Astrocyte (in vitro differentiated cells and primary cell): ENCODE results near the gene RALBP1. TPM values are rescaled to one million over a fixed set of nuclear protein-coding genes. Genes with fewer than 3 reads are reported as not detected.

ENCODE experiments used
- DNase-seq: peaks from one replicate; pipeline ENCODE4 v3.0.0-alpha.2; 2010; ENCODE audit warnings: low read depth
- FAIRE-seq: peaks from 2 replicates; lab custom pipeline; 2011; peaks lifted over from hg19 to GRCh38; lab: Jason Lieb, UNC
- H2AFZ ChIP-seq: 2 replicates; pipeline ENCODE4 v1.6.0; 2012; ENCODE audit warnings: low read depth, low read length, inconsistent platforms
- H3K27ac ChIP-seq: 2 replicates; pipeline ENCODE4 v1.5.1; 2011; ENCODE audit warnings: low read depth, low read length, inconsistent platforms
- H3K27me3 ChIP-seq: 2 replicates; pipeline ENCODE4 v1.6.0; 2011; ENCODE audit warnings: low read length, inconsistent platforms; ENCODE audit not compliant: insufficient read depth
- H3K36me3 ChIP-seq: 2 replicates; pipeline ENCODE4 v1.5.1; 2011; ENCODE audit warnings: low read length, inconsistent platforms; ENCODE audit not compliant: insufficient read depth
- H3K4me1 ChIP-seq: 2 replicates; pipeline ENCODE4 v1.5.1; 2011; ENCODE audit warnings: low read length, inconsistent platforms; ENCODE audit not compliant: insufficient read depth
- H3K4me2 ChIP-seq: 2 replicates; pipeline ENCODE4 v1.6.0; 2012; ENCODE audit warnings: low read length, inconsistent platforms
- H3K4me3 ChIP-seq: 2 replicates; pipeline ENCODE4 v1.5.1; 2011; ENCODE audit warnings: low read depth, mild to moderate bottlenecking, low read length, inconsistent platforms; ENCODE audit not compliant: insufficient read depth
- H3K79me2 ChIP-seq: 2 replicates; pipeline ENCODE4 v1.6.0; 2012; ENCODE audit warnings: mild to moderate bottlenecking, low read length, inconsistent platforms; ENCODE audit not compliant: insufficient read depth
- H3K9ac ChIP-seq: 2 replicates; pipeline ENCODE4 v1.6.0; 2012; ENCODE audit warnings: mild to moderate bottlenecking, low read length, inconsistent platforms
- H3K9me3 ChIP-seq: 2 replicates; pipeline ENCODE4 v1.5.1; 2012; ENCODE audit warnings: low read depth, mild to moderate bottlenecking, low read length, inconsistent platforms; ENCODE audit not compliant: insufficient read depth
- H4K20me1 ChIP-seq: 2 replicates; pipeline ENCODE4 v1.6.0; 2012; ENCODE audit warnings: low read length, inconsistent platforms; ENCODE audit not compliant: insufficient read depth
- H3K27ac Mint-ChIP-seq: one replicate; pipeline ENCODE4 v1.8.0; 2021; ENCODE audit warnings: mild to moderate bottlenecking, mixed read lengths; ENCODE audit not compliant: unreplicated experiment
- H3K27me3 Mint-ChIP-seq: one replicate; pipeline ENCODE4 v1.8.0; 2021; ENCODE audit warnings: low read depth, mixed read lengths; ENCODE audit not compliant: unreplicated experiment
- H3K36me3 Mint-ChIP-seq: one replicate; pipeline ENCODE4 v1.8.0; 2021; ENCODE audit warnings: low read depth, mixed read lengths; ENCODE audit not compliant: unreplicated experiment
- H3K4me1 Mint-ChIP-seq: one replicate; pipeline ENCODE4 v1.8.0; 2021; ENCODE audit warnings: low read depth, mixed read lengths; ENCODE audit not compliant: unreplicated experiment
- H3K4me3 Mint-ChIP-seq: one replicate; pipeline ENCODE4 v1.8.0; 2021; ENCODE audit warnings: mild to moderate bottlenecking, moderate library complexity, mixed read lengths; ENCODE audit not compliant: unreplicated experiment
- H3K9me3 Mint-ChIP-seq: one replicate; pipeline ENCODE4 v1.8.0; 2021; ENCODE audit warnings: mild to moderate bottlenecking, mixed read lengths; ENCODE audit not compliant: unreplicated experiment
- EZH2 ChIP-seq: IDR thresholded peaks from 2 replicates; pipeline ENCODE4 v1.6.1; 2012; ENCODE audit warnings: mild to moderate bottlenecking, low read length, inconsistent platforms; ENCODE audit not compliant: insufficient read depth
- total RNA-seq: library from RNA; stranded (reverse); gene quantifications from 2 replicates; pipeline ENCODE4 v1.2.1, GENCODE V29; 2021
- TF ChIP-seq, protein P1 (sequence below): IDR thresholded peaks from 2 replicates; pipeline ENCODE4 v1.5.1; 2011; ENCODE audit warnings: low read depth, mild to moderate bottlenecking, inconsistent platforms, low read length, moderate library complexity; ENCODE audit not compliant: insufficient read depth

Gene RALBP1
- total RNA-seq, 1 donor from 2014 or later: 57.5 TPM

DNA sequence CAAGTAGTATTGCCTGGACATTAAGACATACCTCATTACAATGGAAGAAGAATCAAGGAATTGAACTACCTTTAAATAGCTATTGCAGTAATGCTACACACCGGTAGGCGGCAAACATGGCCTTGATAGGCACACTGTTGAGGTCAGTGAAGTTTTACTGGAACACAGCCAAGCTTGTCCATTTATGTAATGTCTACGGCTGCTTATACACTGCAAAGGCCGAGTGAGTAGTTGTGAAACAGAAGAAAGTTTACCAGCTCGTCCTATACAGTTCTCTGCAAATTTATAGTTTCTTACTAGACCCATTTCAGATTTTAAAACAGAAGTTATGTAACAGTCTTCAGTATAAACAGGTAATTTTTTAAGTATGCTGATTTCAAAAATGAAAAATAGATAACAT, 100.2 kb downstream of the RALBP1 start:
- Histone ChIP-seq H3K4me3 (no peak overlapping the region), H3K4me1 (no peaks in the 10 kb centered on the region), H4K20me1 (peaks cover 10% of the 10 kb centered on the region), H3K9ac (no peak overlapping the region), H3K9me3 (no peaks in the 10 kb centered on the region), H3K79me2 (peaks cover 6% of the 10 kb centered on the region), H3K4me2 (peak overlapping the region; percentile 1), H3K36me3 (peaks cover 18% of the 10 kb centered on the region), H2AFZ (no peak overlapping the region), H3K27ac (no peak overlapping the region), H3K27me3 (no peaks in the 10 kb centered on the region)
- Mint-ChIP-seq H3K36me3 (peaks cover 9% of the 10 kb centered on the region), H3K27ac (no peak overlapping the region), H3K9me3 (no peaks in the 10 kb centered on the region), H3K4me3 (no peak overlapping the region), H3K4me1 (peaks cover 16% of the 10 kb centered on the region), H3K27me3 (no peaks in the 10 kb centered on the region)
- TF ChIP-seq EZH2: no peak
- TF ChIP-seq, protein P1, sequence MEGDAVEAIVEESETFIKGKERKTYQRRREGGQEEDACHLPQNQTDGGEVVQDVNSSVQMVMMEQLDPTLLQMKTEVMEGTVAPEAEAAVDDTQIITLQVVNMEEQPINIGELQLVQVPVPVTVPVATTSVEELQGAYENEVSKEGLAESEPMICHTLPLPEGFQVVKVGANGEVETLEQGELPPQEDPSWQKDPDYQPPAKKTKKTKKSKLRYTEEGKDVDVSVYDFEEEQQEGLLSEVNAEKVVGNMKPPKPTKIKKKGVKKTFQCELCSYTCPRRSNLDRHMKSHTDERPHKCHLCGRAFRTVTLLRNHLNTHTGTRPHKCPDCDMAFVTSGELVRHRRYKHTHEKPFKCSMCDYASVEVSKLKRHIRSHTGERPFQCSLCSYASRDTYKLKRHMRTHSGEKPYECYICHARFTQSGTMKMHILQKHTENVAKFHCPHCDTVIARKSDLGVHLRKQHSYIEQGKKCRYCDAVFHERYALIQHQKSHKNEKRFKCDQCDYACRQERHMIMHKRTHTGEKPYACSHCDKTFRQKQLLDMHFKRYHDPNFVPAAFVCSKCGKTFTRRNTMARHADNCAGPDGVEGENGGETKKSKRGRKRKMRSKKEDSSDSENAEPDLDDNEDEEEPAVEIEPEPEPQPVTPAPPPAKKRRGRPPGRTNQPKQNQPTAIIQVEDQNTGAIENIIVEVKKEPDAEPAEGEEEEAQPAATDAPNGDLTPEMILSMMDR: peak; percentile 95
- FAIRE-seq: no peak
- DNase-seq: peak; percentile 91

DNA sequence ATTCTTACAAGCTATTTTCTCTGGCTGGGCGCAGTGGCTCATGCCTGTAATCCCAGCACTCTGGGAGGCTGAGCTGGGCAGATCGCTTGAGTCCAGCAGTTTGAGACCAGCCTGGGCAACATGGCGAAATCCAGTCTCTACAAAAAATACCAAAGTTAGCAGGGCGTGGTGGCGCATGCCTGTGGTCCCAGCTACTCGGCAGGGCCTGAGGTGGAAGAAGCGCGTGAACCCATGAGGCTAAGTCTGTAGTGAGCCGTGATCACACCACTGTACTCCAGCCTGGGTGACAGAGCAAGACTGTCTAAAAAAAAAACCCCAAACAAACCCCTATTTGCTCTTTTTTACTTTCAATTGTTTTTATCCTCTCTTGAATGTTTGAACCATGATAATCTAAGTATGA, 102.0 kb downstream of the RALBP1 start:
- Histone ChIP-seq H3K4me1 (no peaks in the 10 kb centered on the region), H3K4me3 (no peak overlapping the region), H3K79me2 (peaks cover 23% of the 10 kb centered on the region), H2AFZ (no peak overlapping the region), H4K20me1 (peaks cover 23% of the 10 kb centered on the region), H3K36me3 (peaks cover 27% of the 10 kb centered on the region), H3K9me3 (no peaks in the 10 kb centered on the region), H3K27me3 (no peaks in the 10 kb centered on the region), H3K9ac (no peak overlapping the region), H3K27ac (no peak overlapping the region), H3K4me2 (no peak overlapping the region)
- TF ChIP-seq, protein P1: no peak
- no peak for TF ChIP-seq EZH2
- DNase-seq (no peak), FAIRE-seq (no peak)
- Mint-ChIP-seq H3K4me1 (peaks cover 16% of the 10 kb centered on the region), H3K9me3 (peaks cover 3% of the 10 kb centered on the region), H3K27me3 (no peaks in the 10 kb centered on the region), H3K27ac (peak overlapping the region; percentile 59), H3K36me3 (peaks cover 17% of the 10 kb centered on the region), H3K4me3 (no peak overlapping the region)

DNA sequence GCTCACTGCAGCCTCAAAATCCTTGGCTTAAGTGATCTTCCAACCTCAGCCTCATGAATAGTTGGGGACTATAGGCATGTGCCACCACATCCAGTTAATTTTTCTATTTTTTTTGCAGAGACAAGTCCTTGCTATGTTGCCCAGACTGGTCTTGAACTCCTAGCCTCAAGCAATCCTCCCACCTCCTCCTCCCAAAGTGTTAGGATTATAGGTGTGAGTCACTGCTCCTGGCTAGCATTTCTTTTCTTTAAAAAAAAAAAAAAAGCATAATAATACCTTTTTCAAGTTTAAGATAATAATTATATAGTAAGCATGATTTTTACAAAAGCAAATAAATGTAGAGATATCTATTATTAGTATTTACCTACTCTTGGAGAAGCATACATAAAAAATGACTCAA, 103.0 kb downstream of the RALBP1 start:
- H3K4me3 ChIP-seq: no peak overlapping the region
- no peak overlapping the region for H3K9ac ChIP-seq
- no peak overlapping the region for H3K4me2 ChIP-seq
- no peaks in the 10 kb centered on the region for H3K4me1 ChIP-seq
- peaks cover 21% of the 10 kb centered on the region for H3K36me3 Mint-ChIP-seq
- no peak overlapping the region for H3K27ac ChIP-seq
- no peak overlapping the region for H3K27ac Mint-ChIP-seq
- H3K27me3 Mint-ChIP-seq: no peaks in the 10 kb centered on the region
- H3K9me3 Mint-ChIP-seq: peaks cover 6% of the 10 kb centered on the region
- no peak overlapping the region for H2AFZ ChIP-seq
- no peaks in the 10 kb centered on the region for H3K9me3 ChIP-seq
- no peak overlapping the region for H3K4me3 Mint-ChIP-seq
- H3K4me1 Mint-ChIP-seq: peaks cover 16% of the 10 kb centered on the region
- TF ChIP-seq, protein P1: no peak
- TF ChIP-seq EZH2: no peak
- H3K27me3 ChIP-seq: no peaks in the 10 kb centered on the region
- peaks cover 30% of the 10 kb centered on the region for H3K79me2 ChIP-seq
- FAIRE-seq: no peak
- DNase-seq: no peak
- peaks cover 33% of the 10 kb centered on the region for H3K36me3 ChIP-seq
- H4K20me1 ChIP-seq: peaks cover 23% of the 10 kb centered on the region
